ENCODE data around the gene GGT6. TPM values are rescaled to one million over a fixed set of nuclear protein-coding genes. Genes with fewer than 3 reads are reported as not detected.

The GGT6 gene
- total RNA-seq, 2 donors from 2014 or later = 158 to 163 TPM

DNA sequence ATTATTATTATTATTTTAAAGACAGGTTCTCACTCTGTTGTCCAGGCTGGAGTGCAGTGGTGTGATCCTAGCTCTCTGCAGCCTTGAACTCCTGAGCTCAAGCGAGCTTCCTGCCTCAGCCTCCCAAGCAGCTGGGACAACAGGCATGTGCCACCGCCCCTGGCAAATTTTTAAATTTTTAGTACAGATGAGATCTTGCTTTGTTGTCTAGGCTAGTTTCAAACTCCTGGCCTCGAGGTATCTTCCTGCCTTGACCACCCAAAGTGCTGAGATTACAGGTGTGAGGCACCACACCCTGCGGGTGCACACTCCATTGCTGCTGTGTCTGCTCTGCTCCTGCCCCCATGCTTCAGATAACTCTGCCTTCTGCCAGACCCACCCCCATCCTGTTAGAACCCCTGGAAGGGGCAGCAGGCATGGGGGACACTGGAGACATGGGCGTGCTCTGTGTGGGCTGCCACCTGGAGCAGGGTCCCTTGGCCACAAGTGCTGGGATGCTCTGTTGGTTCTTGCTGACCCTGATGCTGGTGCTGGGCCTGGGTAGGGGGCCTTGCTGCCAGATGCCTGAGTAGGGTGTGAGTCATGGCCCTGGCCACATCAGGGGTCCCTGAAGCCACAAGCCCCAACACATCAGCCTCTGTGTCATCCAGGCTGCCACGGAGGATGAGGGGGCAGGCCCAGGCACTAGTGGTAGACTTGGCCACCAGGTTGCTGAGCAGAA lies 2.6 kb downstream of the GGT6 start:
- Histone ChIP-seq H3K36me3 (no peaks in the 10 kb centered on the region), H3K27ac (no peak overlapping the region), H3K4me3 (no peak overlapping the region), H3K27me3 (no peaks in the 10 kb centered on the region), H3K4me1 (peaks cover 14% of the 10 kb centered on the region), H3K9me3 (no peaks in the 10 kb centered on the region), H3K9ac (ENCODE audit: low read depth in 2 of 2, low read length in 2 of 2) (no peak overlapping the region)
- intact Hi-C loops (cut with DNase I) = loop anchor here (5.0 kb wide), 1 partner anchor 135 kb away; no protein-coding TSS in a partner anchor
- no peak for TF ChIP-seq CTCF (IDR thresholded peaks at IDR 0.05)
- DNase-seq = no peak

- H3K36me3 ChIP-seq = peaks cover 4% of the 10 kb centered on the region
- H3K27ac ChIP-seq = no peak overlapping the region
- H3K4me3 ChIP-seq = no peak overlapping the region
- no peak for DNase-seq
- no peaks in the 10 kb centered on the region for H3K27me3 ChIP-seq
- H3K9ac ChIP-seq (ENCODE audit: low read depth in 2 of 2, low read length in 2 of 2) = no peak overlapping the region
- H3K4me1 ChIP-seq = peaks cover 13% of the 10 kb centered on the region
- intact Hi-C loops (cut with DNase I) = loop anchor here (5.0 kb wide), 1 partner anchor 135 kb away; no protein-coding TSS in a partner anchor
- no peaks in the 10 kb centered on the region for H3K9me3 ChIP-seq
- no peak for TF ChIP-seq CTCF (IDR thresholded peaks at IDR 0.05)
Measured at GRCh38 chr17:4556996-4557395, 3.4 kb downstream of the GGT6 start.

- Histone ChIP-seq H3K27me3 (no peaks in the 10 kb centered on the region), H3K4me3 (peak overlapping the region; percentile 75), H3K9ac (ENCODE audit: low read depth in 2 of 2, low read length in 2 of 2) (peak overlapping the region in 1 of 2 donors; percentile 88), H3K36me3 (peaks cover 9% of the 10 kb centered on the region), H3K27ac (peak overlapping the region; percentile 78), H3K9me3 (no peaks in the 10 kb centered on the region), H3K4me1 (peaks cover 13% of the 10 kb centered on the region)
- DNase-seq = no peak
- intact Hi-C loops (cut with DNase I) = loop anchor here (5.0 kb wide), 1 partner anchor 134 kb away; no protein-coding TSS in a partner anchor
- no peak for TF ChIP-seq CTCF (IDR thresholded peaks at IDR 0.05)
Measured at GRCh38 chr17:4555873-4556759, 4.3 kb downstream of the GGT6 start.

- Histone ChIP-seq H3K27ac (peak within 1 kb of the TSS; percentile 78), H3K27me3 (no peaks in the 10 kb centered on the region), H3K9me3 (no peaks in the 10 kb centered on the region), H3K4me1 (peaks cover 9% of the 10 kb centered on the region), H3K9ac (ENCODE audit: low read depth in 2 of 2, low read length in 2 of 2) (peak within 1 kb of the TSS; percentile 86 to 88), H3K4me3 (peak within 1 kb of the TSS; percentile 75), H3K36me3 (peaks cover 9% of the 10 kb centered on the region)
- peak; percentile 98 for DNase-seq
- no peak for TF ChIP-seq CTCF (IDR thresholded peaks at IDR 0.05)
- intact Hi-C loops (cut with DNase I) = loop anchor here (5.0 kb wide), 1 partner anchor 133 kb away; no protein-coding TSS in a partner anchor
Measured at GRCh38 chr17:4554997-4555799, 5.2 kb downstream of the GGT6 start, which contains the start of gene MYBBP1A. TSS of gene MYBBP1A (minus strand) at chr17:4555384. CDS start at chr17:4555324, 60 bp downstream.

Data from colonic mucosa (tissue), 4 donors.